ENCODE measurements around the gene SCLY.

DNA sequence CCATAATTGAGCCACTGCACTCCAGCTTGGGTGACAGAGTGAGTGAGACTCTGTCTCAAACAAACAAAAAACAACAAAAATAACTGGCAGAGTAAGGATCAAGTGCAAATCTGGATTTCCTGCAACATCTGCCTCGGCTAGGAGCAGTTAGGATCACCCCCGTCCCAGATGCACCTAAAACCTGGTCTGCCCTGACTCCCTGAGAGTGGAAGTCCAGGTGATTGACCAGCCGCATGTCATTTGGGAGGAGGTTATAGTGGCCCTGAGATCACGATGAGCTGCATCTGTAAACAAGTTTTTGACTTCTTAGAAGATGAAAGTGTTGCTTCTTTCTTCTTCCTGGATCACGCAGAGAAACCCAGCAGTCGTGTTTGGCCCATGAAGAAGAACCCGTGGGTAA lies 34.3 kb downstream of the SCLY start:
- TF ChIP-seq, protein P1, sequence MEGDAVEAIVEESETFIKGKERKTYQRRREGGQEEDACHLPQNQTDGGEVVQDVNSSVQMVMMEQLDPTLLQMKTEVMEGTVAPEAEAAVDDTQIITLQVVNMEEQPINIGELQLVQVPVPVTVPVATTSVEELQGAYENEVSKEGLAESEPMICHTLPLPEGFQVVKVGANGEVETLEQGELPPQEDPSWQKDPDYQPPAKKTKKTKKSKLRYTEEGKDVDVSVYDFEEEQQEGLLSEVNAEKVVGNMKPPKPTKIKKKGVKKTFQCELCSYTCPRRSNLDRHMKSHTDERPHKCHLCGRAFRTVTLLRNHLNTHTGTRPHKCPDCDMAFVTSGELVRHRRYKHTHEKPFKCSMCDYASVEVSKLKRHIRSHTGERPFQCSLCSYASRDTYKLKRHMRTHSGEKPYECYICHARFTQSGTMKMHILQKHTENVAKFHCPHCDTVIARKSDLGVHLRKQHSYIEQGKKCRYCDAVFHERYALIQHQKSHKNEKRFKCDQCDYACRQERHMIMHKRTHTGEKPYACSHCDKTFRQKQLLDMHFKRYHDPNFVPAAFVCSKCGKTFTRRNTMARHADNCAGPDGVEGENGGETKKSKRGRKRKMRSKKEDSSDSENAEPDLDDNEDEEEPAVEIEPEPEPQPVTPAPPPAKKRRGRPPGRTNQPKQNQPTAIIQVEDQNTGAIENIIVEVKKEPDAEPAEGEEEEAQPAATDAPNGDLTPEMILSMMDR (IDR thresholded peaks at IDR 0.05), result no peak
- no peak for TF ChIP-seq ZFX (IDR thresholded peaks at IDR 0.05; ENCODE audit: borderline replicate concordance)
